Measurements from ENCODE around the gene IGFBP3. TPM values are rescaled to one million over a fixed set of nuclear protein-coding genes. Genes with fewer than 3 reads are reported as not detected.

The IGFBP3 gene
- total and polyA plus RNA-seq, 9 donors = 181 to 301 (median 240) TPM

GRCh38 chr7:45880433-45880860, 40.6 kb downstream of the IGFBP3 start:
- H3K9me3 ChIP-seq (replicated peaks; ENCODE audit: control insufficient read depth, low read depth, low read length) = peaks cover 12% of the 10 kb centered on the region
- H3K27me3 ChIP-seq (ENCODE audit: control insufficient read depth, insufficient read depth, low read length) = peaks cover 6% of the 10 kb centered on the region
- no peaks in the 10 kb centered on the region for H3K36me3 ChIP-seq (ENCODE audit: control insufficient read depth, insufficient read depth, low read length)
- H3K4me3 ChIP-seq (ENCODE audit: low read length) = no peak overlapping the region
- 89% methylated on average over 7 of the region's 7 CpGs for WGBS (ENCODE audit: insufficient coverage)
- no peaks in the 10 kb centered on the region for H3K4me1 ChIP-seq (ENCODE audit: control insufficient read depth, insufficient read depth, low read length)
- no peak for DNase-seq
- H3K27ac ChIP-seq (ENCODE audit: low read length) = no peak overlapping the region

GRCh38 chr7:45878457-45879144, 42.5 kb downstream of the IGFBP3 start:
- WGBS (ENCODE audit: insufficient coverage) = 50% methylated on average over 2 of the region's 3 CpGs
- Histone ChIP-seq H3K27ac (ENCODE audit: low read length) (no peak overlapping the region), H3K4me1 (ENCODE audit: control insufficient read depth, insufficient read depth, low read length) (no peaks in the 10 kb centered on the region), H3K4me3 (ENCODE audit: low read length) (no peak overlapping the region), H3K9me3 (replicated peaks; ENCODE audit: control insufficient read depth, low read depth, low read length) (peaks cover 12% of the 10 kb centered on the region), H3K27me3 (ENCODE audit: control insufficient read depth, insufficient read depth, low read length) (peaks cover 6% of the 10 kb centered on the region), H3K36me3 (ENCODE audit: control insufficient read depth, insufficient read depth, low read length) (no peaks in the 10 kb centered on the region)
- DNase-seq = no peak

GRCh38 chr7:45876519-45876918, 44.6 kb downstream of the IGFBP3 start:
- DNase-seq = no peak
- Histone ChIP-seq H3K36me3 (ENCODE audit: control insufficient read depth, insufficient read depth, low read length) (no peaks in the 10 kb centered on the region), H3K9me3 (replicated peaks; ENCODE audit: control insufficient read depth, low read depth, low read length) (peaks cover 12% of the 10 kb centered on the region), H3K27ac (ENCODE audit: low read length) (no peak overlapping the region), H3K4me3 (ENCODE audit: low read length) (no peak overlapping the region), H3K27me3 (ENCODE audit: control insufficient read depth, insufficient read depth, low read length) (peaks cover 4% of the 10 kb centered on the region), H3K4me1 (ENCODE audit: control insufficient read depth, insufficient read depth, low read length) (no peaks in the 10 kb centered on the region)
- 88% methylated on average over 2 of the region's 2 CpGs for WGBS (ENCODE audit: insufficient coverage)

- DNase-seq = no peak
- peaks cover 12% of the 10 kb centered on the region for H3K9me3 ChIP-seq (replicated peaks; ENCODE audit: control insufficient read depth, low read depth, low read length)
- H3K4me3 ChIP-seq (ENCODE audit: low read length) = no peak overlapping the region
- no peaks in the 10 kb centered on the region for H3K36me3 ChIP-seq (ENCODE audit: control insufficient read depth, insufficient read depth, low read length)
- peaks cover 2% of the 10 kb centered on the region for H3K27me3 ChIP-seq (ENCODE audit: control insufficient read depth, insufficient read depth, low read length)
- no peaks in the 10 kb centered on the region for H3K4me1 ChIP-seq (ENCODE audit: control insufficient read depth, insufficient read depth, low read length)
- H3K27ac ChIP-seq (ENCODE audit: low read length) = no peak overlapping the region
- WGBS (ENCODE audit: insufficient coverage) = 100% methylated on average over 2 of the region's 8 CpGs
Observed at GRCh38 chr7:45874408-45875131, 46.5 kb downstream of the IGFBP3 start.

- no peaks in the 10 kb centered on the region for H3K4me1 ChIP-seq (ENCODE audit: control insufficient read depth, insufficient read depth, low read length)
- no peak for DNase-seq
- H3K36me3 ChIP-seq (ENCODE audit: control insufficient read depth, insufficient read depth, low read length) = no peaks in the 10 kb centered on the region
- peaks cover 4% of the 10 kb centered on the region for H3K27me3 ChIP-seq (ENCODE audit: control insufficient read depth, insufficient read depth, low read length)
- H3K27ac ChIP-seq (ENCODE audit: low read length) = no peak overlapping the region
- peaks cover 4% of the 10 kb centered on the region for H3K9me3 ChIP-seq (replicated peaks; ENCODE audit: control insufficient read depth, low read depth, low read length)
- no peak overlapping the region for H3K4me3 ChIP-seq (ENCODE audit: low read length)
- 57% methylated on average over 1 of the region's 6 CpGs for WGBS (ENCODE audit: insufficient coverage)
Observed at GRCh38 chr7:45873355-45873754, 47.7 kb downstream of the IGFBP3 start.

- H3K9me3 ChIP-seq (replicated peaks; ENCODE audit: control insufficient read depth, low read depth, low read length) = peaks cover under 1% of the 10 kb centered on the region
- H3K36me3 ChIP-seq (ENCODE audit: control insufficient read depth, insufficient read depth, low read length) = no peaks in the 10 kb centered on the region
- no peak for DNase-seq
- 63% methylated on average over 2 of the region's 7 CpGs for WGBS (ENCODE audit: insufficient coverage)
- H3K27me3 ChIP-seq (ENCODE audit: control insufficient read depth, insufficient read depth, low read length) = peaks cover 3% of the 10 kb centered on the region
- H3K4me3 ChIP-seq (ENCODE audit: low read length) = no peak within 1 kb of the TSS
- H3K27ac ChIP-seq (ENCODE audit: low read length) = no peak within 1 kb of the TSS
- no peaks in the 10 kb centered on the region for H3K4me1 ChIP-seq (ENCODE audit: control insufficient read depth, insufficient read depth, low read length)
Observed at GRCh38 chr7:45873035-45873354, 48.1 kb downstream of the IGFBP3 start, which contains the start of gene CCDC201. Gene CCDC201, minus strand, starts transcription at chr7:45873082. Its CDS starts 75 bp downstream, at chr7:45873007.

GRCh38 chr7:45872116-45873034, 48.7 kb downstream of the IGFBP3 start:
- Histone ChIP-seq H3K36me3 (ENCODE audit: control insufficient read depth, insufficient read depth, low read length) (no peaks in the 10 kb centered on the region), H3K4me1 (ENCODE audit: control insufficient read depth, insufficient read depth, low read length) (no peaks in the 10 kb centered on the region), H3K4me3 (ENCODE audit: low read length) (no peak overlapping the region), H3K9me3 (replicated peaks; ENCODE audit: control insufficient read depth, low read depth, low read length) (no peaks in the 10 kb centered on the region), H3K27me3 (ENCODE audit: control insufficient read depth, insufficient read depth, low read length) (peaks cover 3% of the 10 kb centered on the region), H3K27ac (ENCODE audit: low read length) (no peak overlapping the region)
- no peak for DNase-seq
- 79% methylated on average over 8 of the region's 10 CpGs for whole genome bisulfite sequencing (ENCODE audit: insufficient coverage)

- Histone ChIP-seq H3K4me3 (ENCODE audit: low read length) (no peak overlapping the region), H3K27ac (ENCODE audit: low read length) (no peak overlapping the region), H3K4me1 (ENCODE audit: control insufficient read depth, insufficient read depth, low read length) (no peaks in the 10 kb centered on the region), H3K36me3 (ENCODE audit: control insufficient read depth, insufficient read depth, low read length) (no peaks in the 10 kb centered on the region), H3K9me3 (replicated peaks; ENCODE audit: control insufficient read depth, low read depth, low read length) (no peaks in the 10 kb centered on the region), H3K27me3 (ENCODE audit: control insufficient read depth, insufficient read depth, low read length) (peaks cover 4% of the 10 kb centered on the region)
- DNase-seq = no peak
- WGBS (ENCODE audit: insufficient coverage) = no CpG with 5 or more reads among the region's 4 CpGs
Observed at GRCh38 chr7:45869426-45869825, 51.6 kb downstream of the IGFBP3 start.

GRCh38 chr7:45867471-45867870, 53.6 kb downstream of the IGFBP3 start:
- 44% methylated on average over 1 of the region's 2 CpGs for WGBS (ENCODE audit: insufficient coverage)
- no peaks in the 10 kb centered on the region for H3K4me1 ChIP-seq (ENCODE audit: control insufficient read depth, insufficient read depth, low read length)
- H3K36me3 ChIP-seq (ENCODE audit: control insufficient read depth, insufficient read depth, low read length) = no peaks in the 10 kb centered on the region
- DNase-seq = no peak
- no peak overlapping the region for H3K4me3 ChIP-seq (ENCODE audit: low read length)
- no peaks in the 10 kb centered on the region for H3K9me3 ChIP-seq (replicated peaks; ENCODE audit: control insufficient read depth, low read depth, low read length)
- no peak overlapping the region for H3K27ac ChIP-seq (ENCODE audit: low read length)
- H3K27me3 ChIP-seq (ENCODE audit: control insufficient read depth, insufficient read depth, low read length) = peaks cover 4% of the 10 kb centered on the region

Measured in muscle of leg (tissue), 11 donors.